Adrenal gland (tissue), 12 donors: ENCODE results near the gene OR1N1. TPM values are rescaled to one million over a fixed set of nuclear protein-coding genes. Genes with fewer than 3 reads are reported as not detected.

Experiments used
- DNase-seq, 7 donors: peaks; one replicate each; pipeline ENCODE4 v3.0.0-alpha.2; 2019 to 2020
- H3K27ac ChIP-seq, 5 donors: fragments of 200-600 bp; sonication (generic) in 4 of 5; 1 replicate in 3 of 5; 2 replicates in 2 of 5; pipeline versions ENCODE4 v1.5.1 to v1.8.0; 2016 to 2020; ENCODE audit warnings: mild to moderate bottlenecking in 1 of 5
- H3K27me3 ChIP-seq: fragments of 200-600 bp; 2 replicates; pipeline ENCODE4 v1.8.0; 2021
- H3K36me3 ChIP-seq, 2 donors: fragments of 200-600 bp; replicated peaks in 1 of 2; 1 replicate in 1 of 2; 2 replicates in 1 of 2; pipeline versions ENCODE4 v1.5.1 to v1.8.0; 2018 to 2022
- H3K4me1 ChIP-seq, 2 donors: fragments of 200-600 bp; replicated peaks in 1 of 2; 1 replicate in 1 of 2; 2 replicates in 1 of 2; pipeline versions ENCODE4 v1.5.1 to v1.8.0; 2018 to 2021
- H3K4me3 ChIP-seq, 4 donors: fragments of 200-600 bp; sonication (generic) in 3 of 4; one replicate each; pipeline ENCODE4 v1.5.1; 2016 to 2018
- H3K9me3 ChIP-seq, 3 donors: fragments of 200-600 bp; sonication (generic) in 1 of 3; replicated peaks in 1 of 3; 1 replicate in 2 of 3; 2 replicates in 1 of 3; pipeline versions ENCODE4 v1.5.1 to v1.8.0; 2016 to 2021
- POLR2A ChIP-seq, 2 donors: fragments of 450-650 bp; IDR thresholded peaks; one replicate each; pipeline ENCODE4 v1.6.1; 2017; ENCODE audit warnings: antibody characterized with exemption in 2 of 2, mild to moderate bottlenecking in 2 of 2, moderate library complexity in 1 of 2
- WGBS, 4 donors: extraction: QIAGEN DNeasy Blood & Tissue Kit in 2 of 4; methylation state at CpG; one replicate each; pipeline versions ENCODE4 v1.1.5 to v1.1.7; 2013 to 2017; 5-methylcytosine and 5-hydroxymethylcytosine counted together
- intact Hi-C, 2 donors: fragments of 100-400 bp; cut with DNase I; formaldehyde crosslinking; loops; one replicate each; pipeline versions ENCODE4 v1.14.1 to v1.15.0; 2022 to 2023
- polyA plus RNA-seq, 3 donors: library from polyadenylated mRNA; stranded (reverse); fragments of 200-250 nt in 2 of 3; fragments of 350-450 nt in 1 of 3; fragmentation: Illumina TruSeq in 1 of 3; extraction: RNeasy Lipid Tissue Mini Kit (QIAGEN cat#74804) in 1 of 3; gene quantifications; one replicate each; pipeline ENCODE4 v1.2.3, GENCODE V29; 2013 to 2014
- total RNA-seq, 9 donors: library from RNA; depleted of rRNA in 4 of 9; stranded (reverse); fragments of >200 nt in 4 of 9; fragments of 120-200 nt in 1 of 9; fragmentation: NEBNext Ultra II Directional in 1 of 9; extraction: Animal tissue kit (Norgen Biotek cat#: 25700) in 1 of 9; gene quantifications; one replicate each; pipeline versions ENCODE4 v1.1.0 to v1.2.4, GENCODE V29; 2013 to 2023
- donor health status: healthy with polysubstance abuse.
- donor health status: Bipolar disorder and iron deficiency.
- donor health status: DM: yes; HTN: yes; CAD: no.
- donor health status: DM: no; HTN: no; CAD: no.
- donor health status: DM: no; HTN: no; CAD: no.
- donor health status: DM: yes; HTN: yes; CAD: no.

OR1N1 gene
- total and polyA plus RNA-seq, 12 donors = not detected

DNA sequence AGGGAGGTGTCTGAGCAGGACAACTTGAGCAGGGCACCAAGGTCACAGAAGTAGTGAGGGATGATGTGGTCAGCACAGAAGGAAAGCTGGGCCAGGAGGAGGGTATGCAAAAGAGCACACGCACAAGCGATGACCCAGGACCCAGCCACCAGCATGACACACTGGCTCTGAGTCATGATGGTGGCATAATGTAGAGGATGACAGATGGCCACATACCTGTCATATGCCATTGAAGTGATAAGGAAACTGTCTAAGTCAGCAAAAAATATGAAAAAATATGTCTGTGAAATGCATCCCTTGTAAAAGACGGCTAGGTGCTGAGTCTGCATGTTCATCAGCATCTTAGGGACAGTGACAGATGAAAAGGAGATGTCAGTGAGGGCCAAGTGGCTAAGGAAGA, 49.7 kb downstream of the OR1N1 start:
- peaks cover 18% of the 10 kb centered on the region for H3K27me3 ChIP-seq
- TF ChIP-seq POLR2A (IDR thresholded peaks at IDR 0.05) = no peak
- 60 to 75% (median 71%) methylated on average over 3 of the region's 3 CpGs for WGBS, 4 donors
- no peak for DNase-seq
- no peak overlapping the region for H3K27ac ChIP-seq
- H3K4me3 ChIP-seq = no peak overlapping the region
- no peaks in the 10 kb centered on the region for H3K36me3 ChIP-seq
- no peaks in the 10 kb centered on the region for H3K4me1 ChIP-seq
- intact Hi-C loops = no loop called here
- H3K9me3 ChIP-seq = no peaks in the 10 kb centered on the region

Other genes with a start within 250 kb of the OR1N1 start
- gene PTGS1, start 156.3 kb downstream of the OR1N1 start, total RNA-seq = 1 to 10 TPM in 8 of 9 donors, under 1 TPM in 1; 0.78 to 6.6 (median 5.6) TPM
- 1 to 10 TPM; 1.3 to 1.7 (median 1.6) TPM for gene PTGS1, start 156.3 kb downstream of the OR1N1 start, polyA plus RNA-seq
- gene OR1J1, start 49.4 kb downstream of the OR1N1 start, total RNA-seq = not detected
- not detected for gene OR1J1, start 49.4 kb downstream of the OR1N1 start, polyA plus RNA-seq
- not detected for gene OR1J2, start 16.5 kb downstream of the OR1N1 start, total RNA-seq
- gene OR1J2, start 16.5 kb downstream of the OR1N1 start, polyA plus RNA-seq = not detected
- not detected for gene OR1J4, start 8.2 kb downstream of the OR1N1 start, total RNA-seq
- not detected for gene OR1J4, start 8.2 kb downstream of the OR1N1 start, polyA plus RNA-seq
- gene OR1N2, start 25.8 kb upstream of the OR1N1 start, total RNA-seq = not detected
- gene OR1N2, start 25.8 kb upstream of the OR1N1 start, polyA plus RNA-seq = not detected
- gene OR1L8, start 56.1 kb upstream of the OR1N1 start, total RNA-seq = under 1 TPM in 3 of 9 donors, not detected in 6; 0.06 to 0.71 (median 0.29) TPM
- gene OR1L8, start 56.1 kb upstream of the OR1N1 start, polyA plus RNA-seq = under 1 TPM in 2 of 3 donors, not detected in 1; 0.07 to 0.09 TPM
- gene OR1Q1, start 87.4 kb upstream of the OR1N1 start, total RNA-seq = not detected
- not detected for gene OR1Q1, start 87.4 kb upstream of the OR1N1 start, polyA plus RNA-seq
- not detected for gene OR1B1, start 130.3 kb upstream of the OR1N1 start, total RNA-seq
- not detected for gene OR1B1, start 130.3 kb upstream of the OR1N1 start, polyA plus RNA-seq
- not detected for gene OR1L1, start 134.4 kb upstream of the OR1N1 start, total RNA-seq
- gene OR1L1, start 134.4 kb upstream of the OR1N1 start, polyA plus RNA-seq = not detected
- gene OR1L3, start 147.8 kb upstream of the OR1N1 start, total RNA-seq = not detected
- gene OR1L3, start 147.8 kb upstream of the OR1N1 start, polyA plus RNA-seq = not detected
- not detected for gene OR1L4, start 196.7 kb upstream of the OR1N1 start, total RNA-seq
- not detected for gene OR1L4, start 196.7 kb upstream of the OR1N1 start, polyA plus RNA-seq
- gene OR1L6, start 215.0 kb upstream of the OR1N1 start, total RNA-seq = not detected
- gene OR1L6, start 215.0 kb upstream of the OR1N1 start, polyA plus RNA-seq = not detected